Rectal smooth muscle tissue (tissue), 1 donor: ENCODE results near the gene EIF4EBP2.

Source experiments
- H3K27ac ChIP-seq: one replicate; pipeline ENCODE4 v1.7.0; 2013; ENCODE audit warnings: low read depth, low read length, inconsistent platforms
- H3K27me3 ChIP-seq: one replicate; pipeline ENCODE4 v1.7.0; 2013; ENCODE audit warnings: low read length; ENCODE audit not compliant: control insufficient read depth, insufficient read depth
- H3K36me3 ChIP-seq: one replicate; pipeline ENCODE4 v1.7.0; 2013; ENCODE audit warnings: low read length; ENCODE audit not compliant: control insufficient read depth, insufficient read depth
- H3K4me1 ChIP-seq: one replicate; pipeline ENCODE4 v1.7.0; 2013; ENCODE audit warnings: low read length; ENCODE audit not compliant: control insufficient read depth, insufficient read depth
- H3K4me3 ChIP-seq: one replicate; pipeline ENCODE4 v1.7.0; 2013; ENCODE audit warnings: low read length
- H3K9ac ChIP-seq: one replicate; pipeline ENCODE4 v1.7.0; 2013; ENCODE audit warnings: low read length

EIF4EBP2 gene

GRCh38 chr10:70459774-70460490 is 56.0 kb downstream of the EIF4EBP2 start:
- Histone ChIP-seq H3K9ac (no peak overlapping the region), H3K4me3 (no peak overlapping the region), H3K36me3 (no peaks in the 10 kb centered on the region), H3K27me3 (no peaks in the 10 kb centered on the region), H3K4me1 (peaks cover 12% of the 10 kb centered on the region), H3K27ac (peak overlapping the region; percentile 94)

GRCh38 chr10:70461397-70462348 is 57.7 kb downstream of the EIF4EBP2 start:
- H3K9ac ChIP-seq = no peak overlapping the region
- no peaks in the 10 kb centered on the region for H3K36me3 ChIP-seq
- H3K4me1 ChIP-seq = peaks cover 12% of the 10 kb centered on the region
- H3K4me3 ChIP-seq = no peak overlapping the region
- H3K27ac ChIP-seq = no peak overlapping the region
- no peaks in the 10 kb centered on the region for H3K27me3 ChIP-seq

DNA sequence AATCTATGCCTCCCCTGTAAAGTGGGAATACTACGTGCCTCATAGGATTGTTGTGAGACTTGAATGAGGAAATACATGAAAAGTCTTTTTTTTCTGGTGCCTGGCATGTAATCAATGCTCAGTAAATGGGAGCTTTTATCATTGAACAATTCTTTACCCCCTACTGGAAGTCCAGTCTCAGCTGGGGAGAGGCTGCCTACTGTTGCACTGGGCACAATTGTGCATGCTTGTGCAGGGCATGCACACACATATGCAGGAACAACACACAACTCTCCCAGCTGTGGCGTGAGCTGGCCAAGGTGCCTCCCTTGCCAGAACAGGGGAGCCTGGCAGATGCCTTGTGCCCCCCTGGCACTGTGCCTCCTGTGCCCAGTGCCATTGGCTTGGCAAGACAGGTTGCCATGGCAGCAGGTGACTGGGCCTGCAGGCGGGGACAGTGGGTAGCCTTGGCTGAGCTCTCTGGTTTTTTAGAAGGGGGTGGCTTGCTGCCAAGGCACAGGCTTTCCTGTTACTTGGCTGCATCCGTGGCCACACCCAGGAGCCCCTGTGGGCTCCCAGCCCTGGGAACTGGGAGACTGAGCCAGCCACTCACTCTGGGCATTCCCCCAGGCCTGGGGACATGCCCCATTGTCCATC is 58.5 kb downstream of the EIF4EBP2 start:
- H3K27me3 ChIP-seq = no peaks in the 10 kb centered on the region
- peak overlapping the region; percentile 27 for H3K27ac ChIP-seq

GRCh38 chr10:70465278-70465677 is 61.3 kb downstream of the EIF4EBP2 start:
- H3K4me1 ChIP-seq = peaks cover 3% of the 10 kb centered on the region
- no peaks in the 10 kb centered on the region for H3K27me3 ChIP-seq
- no peak overlapping the region for H3K27ac ChIP-seq
- no peak overlapping the region for H3K9ac ChIP-seq
- no peaks in the 10 kb centered on the region for H3K36me3 ChIP-seq
- H3K4me3 ChIP-seq = no peak overlapping the region

More for the DNA sequence above, 58.5 kb downstream of the EIF4EBP2 start:
- Histone ChIP-seq H3K9ac (no peak overlapping the region), H3K36me3 (no peaks in the 10 kb centered on the region), H3K4me1 (peaks cover 12% of the 10 kb centered on the region), H3K4me3 (no peak overlapping the region)

GRCh38 chr10:70465832-70466231 is 61.9 kb downstream of the EIF4EBP2 start:
- no peaks in the 10 kb centered on the region for H3K27me3 ChIP-seq
- no peak overlapping the region for H3K27ac ChIP-seq
- H3K9ac ChIP-seq = no peak overlapping the region
- H3K4me3 ChIP-seq = no peak overlapping the region
- no peaks in the 10 kb centered on the region for H3K36me3 ChIP-seq
- peaks cover 3% of the 10 kb centered on the region for H3K4me1 ChIP-seq

DNA sequence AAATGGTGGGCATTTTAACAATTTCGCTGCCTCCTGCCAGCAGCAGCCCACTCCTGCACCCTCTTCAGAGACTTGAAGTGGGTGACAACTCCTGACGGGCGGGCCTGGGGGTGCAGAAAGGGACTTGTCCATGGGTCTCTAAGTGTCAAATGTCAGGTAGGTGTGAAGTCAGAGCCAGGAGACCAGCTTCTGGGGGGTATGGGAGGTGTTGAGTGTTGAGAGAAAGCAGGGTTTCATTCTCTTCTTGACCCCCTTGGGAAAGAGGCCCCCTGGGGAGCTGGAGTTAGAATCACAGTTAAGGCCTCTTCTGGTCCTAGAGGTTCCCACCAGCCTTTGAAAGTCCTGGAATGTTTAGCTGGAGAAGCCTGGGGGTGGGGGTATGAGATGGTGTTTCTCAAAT is 63.0 kb downstream of the EIF4EBP2 start:
- H3K9ac ChIP-seq = no peak overlapping the region
- H3K36me3 ChIP-seq = no peaks in the 10 kb centered on the region
- no peaks in the 10 kb centered on the region for H3K27me3 ChIP-seq
- no peak overlapping the region for H3K27ac ChIP-seq
- no peaks in the 10 kb centered on the region for H3K4me1 ChIP-seq
- no peak overlapping the region for H3K4me3 ChIP-seq

- no peak overlapping the region for H3K27ac ChIP-seq
- peaks cover 2% of the 10 kb centered on the region for H3K4me1 ChIP-seq
- H3K27me3 ChIP-seq = no peaks in the 10 kb centered on the region
- H3K9ac ChIP-seq = no peak overlapping the region
- H3K36me3 ChIP-seq = no peaks in the 10 kb centered on the region
- no peak overlapping the region for H3K4me3 ChIP-seq
These were observed 69.0 kb downstream of the EIF4EBP2 start for GRCh38 chr10:70472799-70473454.

DNA sequence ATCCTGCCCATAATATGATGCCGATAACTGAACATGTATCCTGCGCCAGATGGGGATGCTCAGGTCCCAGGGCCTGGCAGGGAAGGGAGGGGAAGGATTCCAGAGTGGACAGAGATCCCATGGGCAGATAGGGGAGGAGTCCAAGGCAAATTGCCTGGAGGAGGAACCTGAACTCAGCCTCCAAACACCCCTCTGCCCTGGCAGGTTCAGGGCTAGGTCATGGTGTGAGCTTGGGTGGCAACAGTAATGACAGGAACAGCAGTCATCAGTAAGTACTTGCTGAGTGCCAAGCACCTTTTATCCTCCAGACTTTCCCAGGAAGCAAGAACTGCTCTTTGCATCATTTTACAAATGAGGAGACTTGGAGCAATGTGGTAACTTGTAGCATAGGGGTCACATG is 70.8 kb downstream of the EIF4EBP2 start:
- no peak overlapping the region for H3K4me3 ChIP-seq
- H3K9ac ChIP-seq = no peak overlapping the region
- H3K27me3 ChIP-seq = no peaks in the 10 kb centered on the region
- no peaks in the 10 kb centered on the region for H3K36me3 ChIP-seq
- H3K27ac ChIP-seq = no peak overlapping the region
- peaks cover 2% of the 10 kb centered on the region for H3K4me1 ChIP-seq

DNA sequence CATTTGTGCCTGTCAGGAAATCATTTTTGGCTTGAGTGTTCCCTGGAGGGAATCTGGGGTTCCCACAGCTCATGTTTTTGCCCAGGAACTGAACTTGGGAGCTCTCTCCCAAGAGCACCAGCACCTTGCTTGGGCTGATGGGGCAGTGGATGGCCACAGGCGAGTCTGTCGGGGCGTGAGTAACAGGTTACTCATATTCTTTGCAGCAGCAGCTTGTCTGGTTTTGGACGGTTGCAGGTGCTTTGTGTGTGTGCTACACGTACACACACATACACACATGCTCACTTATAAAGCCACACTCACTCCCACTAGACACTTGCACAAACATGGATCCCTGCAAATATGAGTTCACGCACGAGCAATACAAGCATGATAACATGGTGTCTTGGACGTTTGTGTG is 71.7 kb downstream of the EIF4EBP2 start:
- H3K27ac ChIP-seq = no peak overlapping the region
- H3K9ac ChIP-seq = no peak overlapping the region
- no peaks in the 10 kb centered on the region for H3K27me3 ChIP-seq
- peaks cover 2% of the 10 kb centered on the region for H3K4me1 ChIP-seq
- H3K36me3 ChIP-seq = no peaks in the 10 kb centered on the region
- H3K4me3 ChIP-seq = no peak overlapping the region

DNA sequence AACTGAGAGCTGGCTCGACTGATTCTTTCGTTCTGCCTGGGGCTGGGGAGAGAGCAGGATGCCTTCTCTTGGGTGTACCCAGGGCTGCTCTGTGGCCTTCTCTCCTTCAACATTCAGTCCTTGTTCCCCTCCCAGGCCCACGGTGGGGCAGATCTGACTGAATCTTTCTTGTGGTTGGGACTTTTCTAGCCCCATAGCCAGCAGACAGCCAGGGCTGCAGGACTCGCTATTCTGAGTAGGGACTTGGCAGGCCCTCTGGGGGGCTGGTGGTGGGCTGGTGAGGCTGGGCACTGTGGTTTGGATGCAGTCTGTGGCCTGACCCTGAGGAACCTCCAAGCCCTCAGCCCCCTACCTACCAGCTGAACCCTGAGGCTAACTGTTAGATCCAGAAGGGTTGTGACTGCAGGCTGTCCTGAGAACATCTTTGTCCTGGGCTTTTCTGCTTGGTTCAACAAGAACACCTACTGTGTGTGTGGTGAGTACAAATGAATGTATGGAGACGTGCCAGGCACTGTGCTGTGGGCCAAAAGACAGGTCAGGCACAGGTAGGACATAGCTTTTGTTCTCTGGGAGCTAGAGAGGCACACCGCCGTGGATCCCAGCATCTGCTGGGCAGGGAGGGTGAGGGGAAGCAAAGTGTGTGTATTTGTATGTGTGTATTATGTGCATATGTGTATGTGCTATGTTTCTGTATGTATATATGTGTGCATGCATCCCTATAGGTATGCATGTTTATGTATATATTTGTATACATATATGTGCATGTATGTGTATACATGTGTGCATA is 72.5 kb downstream of the EIF4EBP2 start:
- Histone ChIP-seq H3K4me1 (peaks cover 2% of the 10 kb centered on the region), H3K27me3 (no peaks in the 10 kb centered on the region), H3K27ac (no peak overlapping the region), H3K9ac (no peak overlapping the region), H3K4me3 (no peak overlapping the region), H3K36me3 (no peaks in the 10 kb centered on the region)

- no peaks in the 10 kb centered on the region for H3K27me3 ChIP-seq
- peak overlapping the region; percentile 73 for H3K4me3 ChIP-seq
- peak overlapping the region; percentile 85 for H3K27ac ChIP-seq
- peaks cover 12% of the 10 kb centered on the region for H3K4me1 ChIP-seq
- no peaks in the 10 kb centered on the region for H3K36me3 ChIP-seq
- H3K9ac ChIP-seq = no peak overlapping the region
These were observed 73.8 kb downstream of the EIF4EBP2 start for GRCh38 chr10:70477661-70478162.
